CD4-positive, alpha-beta T cell treated with Interleukin-15 for 4 hours (primary cell): ENCODE data around the gene GALNT1.

Experiments
- DNase-seq: peaks from one replicate; pipeline ENCODE4 v3.0.0-alpha.2; 2020; ENCODE audit warnings: low spot score

GALNT1 gene

GRCh38 chr18:35582899-35583558, 1.5 kb downstream of the GALNT1 start:
- no peak for DNase-seq

- no peak for DNase-seq
Observed at GRCh38 chr18:35584735-35585134, 3.2 kb downstream of the GALNT1 start.

- no peak for DNase-seq
Observed at GRCh38 chr18:35585608-35586007, 4.1 kb downstream of the GALNT1 start.

GRCh38 chr18:35588122-35588521, 6.6 kb downstream of the GALNT1 start:
- no peak for DNase-seq

GRCh38 chr18:35588995-35589394, 7.5 kb downstream of the GALNT1 start:
- peak; percentile 42 for DNase-seq

GRCh38 chr18:35589546-35589945, 8.0 kb downstream of the GALNT1 start:
- DNase-seq, result no peak

GRCh38 chr18:35590935-35591334, 9.4 kb downstream of the GALNT1 start:
- DNase-seq, result no peak

GRCh38 chr18:35592298-35592697, 10.8 kb downstream of the GALNT1 start:
- no peak for DNase-seq

- DNase-seq, result no peak
Observed at GRCh38 chr18:35593859-35594258, 12.3 kb downstream of the GALNT1 start.

- DNase-seq, result no peak
Observed at GRCh38 chr18:35597758-35598157, 16.2 kb downstream of the GALNT1 start.

GRCh38 chr18:35602193-35602820, 20.8 kb downstream of the GALNT1 start:
- DNase-seq, result no peak

GRCh38 chr18:35603008-35603407, 21.5 kb downstream of the GALNT1 start:
- no peak for DNase-seq

- no peak for DNase-seq
Observed at GRCh38 chr18:35603528-35603927, 22.0 kb downstream of the GALNT1 start.

GRCh38 chr18:35604369-35604768, 22.8 kb downstream of the GALNT1 start:
- DNase-seq, result no peak

GRCh38 chr18:35605686-35606417, 24.3 kb downstream of the GALNT1 start:
- DNase-seq, result no peak

- no peak for DNase-seq
Observed at GRCh38 chr18:35609236-35609635, 27.7 kb downstream of the GALNT1 start.

- DNase-seq, result no peak
Observed at GRCh38 chr18:35610089-35610488, 28.5 kb downstream of the GALNT1 start.

- DNase-seq, result no peak
Observed at GRCh38 chr18:35610724-35611123, 29.2 kb downstream of the GALNT1 start.

- DNase-seq, result no peak
Observed at GRCh38 chr18:35611518-35611917, 30.0 kb downstream of the GALNT1 start.

GRCh38 chr18:35616074-35616473, 34.5 kb downstream of the GALNT1 start:
- no peak for DNase-seq

GRCh38 chr18:35616664-35617423, 35.3 kb downstream of the GALNT1 start:
- DNase-seq, result peak; percentile 76

GRCh38 chr18:35617865-35618264, 36.3 kb downstream of the GALNT1 start:
- DNase-seq, result no peak

GRCh38 chr18:35618289-35618688, 36.7 kb downstream of the GALNT1 start:
- DNase-seq, result no peak
